Skeletal muscle tissue (tissue), 4 donors: Measurements from ENCODE around the gene CSPG4. TPM values are rescaled to one million over a fixed set of nuclear protein-coding genes. Genes with fewer than 3 reads are reported as not detected.
"Not testable (repeated sequence)": the region's sequence is repeated elsewhere in the genome, so short reads cannot be mapped to it uniquely, and the experiment has no call there.

Experiments used
- H3K27ac ChIP-seq: one replicate; pipeline ENCODE4 v1.7.0; 2013; ENCODE audit warnings: mild to moderate bottlenecking, low read depth, low read length, inconsistent platforms
- H3K27me3 ChIP-seq, 3 donors: one replicate each; pipeline ENCODE4 v1.7.0; 2013; ENCODE audit warnings: low read length in 3 of 3; ENCODE audit not compliant: control insufficient read depth in 3 of 3, insufficient read depth in 3 of 3
- H3K36me3 ChIP-seq, 3 donors: one replicate each; pipeline ENCODE4 v1.7.0; 2013; ENCODE audit warnings: low read length in 3 of 3; ENCODE audit not compliant: control insufficient read depth in 3 of 3, insufficient read depth in 3 of 3
- H3K4me1 ChIP-seq, 3 donors: one replicate each; pipeline ENCODE4 v1.7.0; 2013; ENCODE audit warnings: low read length in 3 of 3, mild to moderate bottlenecking in 3 of 3; ENCODE audit not compliant: control insufficient read depth in 3 of 3, insufficient read depth in 3 of 3
- H3K4me3 ChIP-seq, 3 donors: one replicate each; pipeline ENCODE4 v1.7.0; 2013; ENCODE audit warnings: low read length in 3 of 3
- H3K9ac ChIP-seq, 3 donors: one replicate each; pipeline ENCODE4 v1.7.0; 2013; ENCODE audit warnings: low read length in 3 of 3, mild to moderate bottlenecking in 3 of 3, moderate library complexity in 2 of 3, low read depth in 1 of 3
- H3K9me3 ChIP-seq, 3 donors: one replicate each; pipeline ENCODE4 v1.7.0; 2013; ENCODE audit warnings: low read length in 3 of 3; ENCODE audit not compliant: control insufficient read depth in 3 of 3
- total RNA-seq: library from RNA; depleted of rRNA; stranded (reverse); fragments of >200 nt; gene quantifications from one replicate; pipeline ENCODE4 v1.2.3, GENCODE V29; 2014
- donor health status: Osteomylitis.

Gene CSPG4
- 71.5 TPM for total RNA-seq

- Histone ChIP-seq H3K9ac (peak within 1 kb of the TSS; percentile 88 to 92 (median 92)), H3K36me3 (no peaks in the 10 kb centered on the region), H3K4me3 (peak within 1 kb of the TSS; percentile 77 to 87 (median 84)), H3K9me3 (no peaks in the 10 kb centered on the region), H3K27me3 (peaks cover 0 to 6% (median 0%) of the 10 kb centered on the region in 3 donors), H3K4me1 (peaks cover 24 to 61% (median 25%) of the 10 kb centered on the region in 3 donors), H3K27ac (peak within 1 kb of the TSS; percentile 86)
These were observed at the start of gene CSPG4 for GRCh38 chr15:75712668-75713337. CSPG4 (minus strand) TSS chr15:75712848; CDS start chr15:75712755, 93 bp downstream.

GRCh38 chr15:75762357-75762718 is 49.7 kb upstream of the CSPG4 start:
- not testable (repeated sequence) for H3K9ac ChIP-seq

GRCh38 chr15:75761446-75762356 is 49.1 kb upstream of the CSPG4 start:
- no peaks in the 10 kb centered on the region for H3K9me3 ChIP-seq
- H3K27me3 ChIP-seq, result no peaks in the 10 kb centered on the region
- no peaks in the 10 kb centered on the region for H3K4me1 ChIP-seq
- no peaks in the 10 kb centered on the region for H3K36me3 ChIP-seq
- no peak overlapping the region for H3K4me3 ChIP-seq
- no peak overlapping the region for H3K27ac ChIP-seq
- no peak overlapping the region for H3K9ac ChIP-seq

More at GRCh38 chr15:75762357-75762718, 49.7 kb upstream of the CSPG4 start:
- H3K9me3 ChIP-seq, H3K36me3 ChIP-seq, H3K27ac ChIP-seq, H3K4me1 ChIP-seq, H3K27me3 ChIP-seq, H3K4me3 ChIP-seq: not testable (repeated sequence)

- H3K27ac ChIP-seq, result no peak overlapping the region
- H3K9me3 ChIP-seq, result no peaks in the 10 kb centered on the region
- H3K9ac ChIP-seq, result no peak overlapping the region
- no peak overlapping the region for H3K4me3 ChIP-seq
- H3K27me3 ChIP-seq, result no peaks in the 10 kb centered on the region
- H3K36me3 ChIP-seq, result no peaks in the 10 kb centered on the region
- no peaks in the 10 kb centered on the region for H3K4me1 ChIP-seq
These were observed 48.2 kb upstream of the CSPG4 start for GRCh38 chr15:75760704-75761435.

GRCh38 chr15:75760131-75760520 is 47.5 kb upstream of the CSPG4 start:
- not testable (repeated sequence) for H3K36me3 ChIP-seq, H3K4me3 ChIP-seq, H3K4me1 ChIP-seq, H3K9ac ChIP-seq, H3K27me3 ChIP-seq, H3K9me3 ChIP-seq, H3K27ac ChIP-seq

- Histone ChIP-seq H3K4me3 (no peak overlapping the region), H3K9me3 (no peaks in the 10 kb centered on the region), H3K27ac (no peak overlapping the region)
These were observed 46.9 kb upstream of the CSPG4 start for GRCh38 chr15:75759416-75760130.

GRCh38 chr15:75758071-75758872 is 45.6 kb upstream of the CSPG4 start:
- peak overlapping the region; percentile 78 for H3K4me3 ChIP-seq
- no peaks in the 10 kb centered on the region for H3K4me1 ChIP-seq
- no peaks in the 10 kb centered on the region for H3K9me3 ChIP-seq
- peak overlapping the region; percentile 70 for H3K27ac ChIP-seq
- H3K27me3 ChIP-seq, result no peaks in the 10 kb centered on the region
- H3K36me3 ChIP-seq, result no peaks in the 10 kb centered on the region
- H3K9ac ChIP-seq, result peak overlapping the region; percentile 70 to 80 (median 79)

More at GRCh38 chr15:75759416-75760130, 46.9 kb upstream of the CSPG4 start:
- Histone ChIP-seq H3K9ac (no peak overlapping the region), H3K4me1 (no peaks in the 10 kb centered on the region), H3K36me3 (no peaks in the 10 kb centered on the region), H3K27me3 (no peaks in the 10 kb centered on the region)

GRCh38 chr15:75754871-75755270 is 42.2 kb upstream of the CSPG4 start:
- not testable (repeated sequence) for H3K9ac ChIP-seq

GRCh38 chr15:75753145-75753544 is 40.5 kb upstream of the CSPG4 start:
- Histone ChIP-seq H3K27ac (no peak overlapping the region), H3K36me3 (no peaks in the 10 kb centered on the region), H3K9me3 (no peaks in the 10 kb centered on the region), H3K9ac (no peak overlapping the region), H3K4me1 (no peaks in the 10 kb centered on the region), H3K4me3 (no peak overlapping the region), H3K27me3 (no peaks in the 10 kb centered on the region)

More at GRCh38 chr15:75754871-75755270, 42.2 kb upstream of the CSPG4 start:
- not testable (repeated sequence) for H3K27me3 ChIP-seq, H3K4me1 ChIP-seq, H3K4me3 ChIP-seq, H3K36me3 ChIP-seq, H3K27ac ChIP-seq, H3K9me3 ChIP-seq
